Measurements from ENCODE around the gene PRELID3B. TPM values are rescaled to one million over a fixed set of nuclear protein-coding genes. Genes with fewer than 3 reads are reported as not detected.

PRELID3B gene
- total RNA-seq, 1 experiment from 2014 or later, result 129 TPM

- H3K79me2 ChIP-seq (ENCODE audit: insufficient read depth, low read length), result peaks cover 10% of the 10 kb centered on the region; the same call in 1 of the 2 replicates
- no peaks in the 10 kb centered on the region for H3K27me3 ChIP-seq (ENCODE audit: insufficient read depth, low read length)
- no peaks in the 10 kb centered on the region for H4K20me1 ChIP-seq (ENCODE audit: insufficient read depth)
- intact Hi-C loops (cut with micrococcal nuclease), result no loop called here
- no peak overlapping the region for H2AFZ ChIP-seq (ENCODE audit: low read depth, low read length, poor library complexity, severe bottlenecking)
- no peak overlapping the region for H3K27ac ChIP-seq (ENCODE audit: low read depth, low read length)
- RAD21 ChIA-PET (ENCODE audit: low non-redundant PET in 1 of 2, low total read pairs in 2 of 2, uncharacterized antibody in 2 of 2, unreplicated experiment in 2 of 2), result interaction anchor here in 1 of 2 experiments (0.6 kb wide), 1 partner anchor 292 kb away, joined by 4 read pairs; no protein-coding TSS in a partner anchor
- no peaks in the 10 kb centered on the region for H3K9me3 ChIP-seq (ENCODE audit: control insufficient read depth in 1 of 2, insufficient read depth in 1 of 2, low read depth in 1 of 2, low read length in 2 of 2)
- peaks cover 76 to 85% of the 10 kb centered on the region in 2 experiments for H3K36me3 ChIP-seq (ENCODE audit: control insufficient read depth in 1 of 2, insufficient read depth in 2 of 2, low read length in 2 of 2)
- DNase-seq (ENCODE audit: low read depth, low spot score) (no peak), ATAC-seq (no peak)
- TF ChIP-seq SP1 (IDR thresholded peaks at IDR 0.05; ENCODE audit: low read depth) (no peak), SRF (IDR thresholded peaks at IDR 0.05; ENCODE audit: low read depth) (no peak), POLR2A (IDR thresholded peaks at IDR 0.05; ENCODE audit: borderline replicate concordance, extremely low read depth, insufficient read depth, insufficient read length) (no peak), ZFX (IDR thresholded peaks at IDR 0.05) (no peak), JUND (IDR thresholded peaks at IDR 0.05) (no peak), POLR2AphosphoS5 (IDR thresholded peaks at IDR 0.05; ENCODE audit: low read depth, low read length) (no peak), RAD21 (IDR thresholded peaks at IDR 0.05; ENCODE audit: low read depth) (no peak), SIN3A (IDR thresholded peaks at IDR 0.05; ENCODE audit: low read depth) (no peak), CEBPB (IDR thresholded peaks at IDR 0.05; ENCODE audit: low read depth) (no peak), EGR1 (IDR thresholded peaks at IDR 0.05; ENCODE audit: low read depth) (no peak), EZH2 (IDR thresholded peaks at IDR 0.05) (no peak), TCF7L2 (IDR thresholded peaks at IDR 0.05; ENCODE audit: borderline replicate concordance, extremely low read depth, insufficient read depth, insufficient read length) (no peak), ZBTB33 (IDR thresholded peaks at IDR 0.05; ENCODE audit: extremely low read depth, insufficient replicate concordance, low read length) (no peak), CTCF (IDR thresholded peaks at IDR 0.05 in 2 of 3, conservative IDR thresholded peaks at IDR 0.05 in 1 of 3; ENCODE audit: borderline replicate concordance in 1 of 3, insufficient read depth in 1 of 3, low read depth in 2 of 3, low read length in 2 of 3) (no peak)
- no peak overlapping the region for H3K4me3 ChIP-seq (replicated peaks in 1 of 2; ENCODE audit: low read depth in 1 of 2, low read length in 2 of 2)
- H3K9me2 ChIP-seq (ENCODE audit: insufficient read depth), result no peaks in the 10 kb centered on the region
- no peak overlapping the region for H3K9ac ChIP-seq (ENCODE audit: low read length)
- no TSS peak for BruUV-seq (replicated peaks)
- CTCF ChIA-PET, result no interaction called here
- no peak overlapping the region for H3K4me2 ChIP-seq (ENCODE audit: low read length)
- POLR2A ChIA-PET, result no interaction called here
- H3K4me1 ChIP-seq (ENCODE audit: control insufficient read depth in 1 of 2, insufficient read depth in 2 of 2, low read length in 2 of 2), result no peaks in the 10 kb centered on the region
These were observed 49.0 kb downstream of the PRELID3B start for GRCh38 chr20:58993332-58994248.
